Mesendoderm (in vitro differentiated cells): ENCODE data around the gene RHOB.
"Not testable (repeated sequence)": the region's sequence is repeated elsewhere in the genome, so short reads cannot be mapped to it uniquely, and the experiment has no call there.

Source experiments
- DNase-seq: peaks from one replicate; pipeline ENCODE4 v3.0.0; 2013
- H2AK5ac ChIP-seq: 2 replicates; pipeline ENCODE4 v1.6.1; 2013; ENCODE audit warnings: low read length, inconsistent platforms
- H2BK120ac ChIP-seq: 2 replicates; pipeline ENCODE4 v1.6.1; 2013; ENCODE audit warnings: low read depth, mild to moderate bottlenecking, low read length, moderate library complexity, mixed read lengths
- H2BK15ac ChIP-seq: replicated peaks from 2 replicates; pipeline ENCODE4 v1.6.1; 2013; ENCODE audit warnings: low read depth, mild to moderate bottlenecking, moderate library complexity
- H2BK5ac ChIP-seq: 2 replicates; pipeline ENCODE4 v1.6.1; 2013; ENCODE audit warnings: low read length, inconsistent platforms
- H3K18ac ChIP-seq: 2 replicates; pipeline ENCODE4 v1.6.1; 2013; ENCODE audit warnings: mild to moderate bottlenecking, low read length, mixed read lengths
- H3K23ac ChIP-seq: one replicate; pipeline ENCODE4 v1.6.1; 2013; ENCODE audit warnings: low read length
- H3K27ac ChIP-seq: 2 replicates; pipeline ENCODE4 v1.5.1; 2013; ENCODE audit warnings: low read depth, mild to moderate bottlenecking, inconsistent platforms, low read length, moderate library complexity
- H3K27me3 ChIP-seq: 2 replicates; pipeline ENCODE4 v1.6.1; 2013; ENCODE audit warnings: low read length, control low read depth, mild to moderate bottlenecking, inconsistent platforms; ENCODE audit not compliant: insufficient read depth, poor library complexity
- H3K36me3 ChIP-seq: 2 replicates; pipeline ENCODE4 v1.6.1; 2013; ENCODE audit warnings: low read length, inconsistent platforms; ENCODE audit not compliant: control insufficient read depth, insufficient read depth
- H3K4ac ChIP-seq: one replicate; pipeline ENCODE4 v1.6.1; 2013; ENCODE audit warnings: low read depth, mild to moderate bottlenecking, low read length, moderate library complexity
- H3K4me1 ChIP-seq: 2 replicates; pipeline ENCODE4 v1.6.1; 2013; ENCODE audit warnings: low read depth, low read length, inconsistent platforms; ENCODE audit not compliant: control insufficient read depth
- H3K4me2 ChIP-seq: 2 replicates; pipeline ENCODE4 v1.6.1; 2013; ENCODE audit warnings: low read length
- H3K4me3 ChIP-seq: 2 replicates; pipeline ENCODE4 v1.5.1; 2013; ENCODE audit warnings: mild to moderate bottlenecking, low read length
- H3K56ac ChIP-seq: one replicate; pipeline ENCODE4 v1.6.1; 2013; ENCODE audit warnings: low read length
- H3K79me1 ChIP-seq: 2 replicates; pipeline ENCODE4 v1.6.1; 2013; ENCODE audit warnings: low read length, inconsistent platforms
- H3K79me2 ChIP-seq: 2 replicates; pipeline ENCODE4 v1.6.1; 2013; ENCODE audit warnings: mild to moderate bottlenecking, low read length; ENCODE audit not compliant: control insufficient read depth, insufficient read depth
- H3K9ac ChIP-seq: 2 replicates; pipeline ENCODE4 v1.6.1; 2013; ENCODE audit warnings: low read length, inconsistent platforms
- H4K5ac ChIP-seq: one replicate; pipeline ENCODE4 v1.6.1; 2013; ENCODE audit warnings: low read length
- H4K8ac ChIP-seq: one replicate; pipeline ENCODE4 v1.6.1; 2013; ENCODE audit warnings: low read depth, mild to moderate bottlenecking, control low read depth, low read length, moderate library complexity
- WGBS: extraction: QIAGEN DNeasy Blood & Tissue Kit; methylation state at CpG from one replicate; pipeline ENCODE4 v1.1.7; 2013; ENCODE audit warnings: low lambda C conversion rate, missing lambda C conversion rate; ENCODE audit not compliant: insufficient coverage; ENCODE audit errors: extremely low coverage; 5-methylcytosine and 5-hydroxymethylcytosine counted together

Gene RHOB

GRCh38 chr2:20458737-20459484, 12.0 kb downstream of the RHOB start:
- no CpG with 5 or more reads among the region's 5 CpGs for WGBS
- H3K27me3 ChIP-seq, H2BK120ac ChIP-seq, H3K4me2 ChIP-seq, H2BK5ac ChIP-seq, H3K56ac ChIP-seq, DNase-seq, H3K23ac ChIP-seq, H4K5ac ChIP-seq, H3K4ac ChIP-seq, H3K4me3 ChIP-seq, H3K18ac ChIP-seq, H3K9ac ChIP-seq, H3K27ac ChIP-seq, H2AK5ac ChIP-seq, H3K79me2 ChIP-seq, H4K8ac ChIP-seq, H3K4me1 ChIP-seq, H3K36me3 ChIP-seq, H2BK15ac ChIP-seq, H3K79me1 ChIP-seq: not testable (repeated sequence)

- no CpG with 5 or more reads among the region's 4 CpGs for WGBS
- Histone ChIP-seq H3K4me1 (no peaks in the 10 kb centered on the region), H3K23ac (no peak overlapping the region), H3K27me3 (no peaks in the 10 kb centered on the region), H2BK120ac (no peak overlapping the region), H4K5ac (no peak overlapping the region), H3K36me3 (no peaks in the 10 kb centered on the region), H2BK15ac (no peak overlapping the region), H3K18ac (no peak overlapping the region), H3K56ac (no peak overlapping the region), H2AK5ac (no peak overlapping the region), H3K4me2 (no peak overlapping the region), H4K8ac (no peak overlapping the region), H3K4me3 (no peak overlapping the region), H3K4ac (no peak overlapping the region), H3K9ac (no peak overlapping the region), H3K27ac (no peak overlapping the region), H2BK5ac (no peak overlapping the region), H3K79me2 (no peaks in the 10 kb centered on the region), H3K79me1 (no peaks in the 10 kb centered on the region)
- no peak for DNase-seq
These were observed 19.0 kb downstream of the RHOB start for GRCh38 chr2:20465716-20466394.

- H2BK120ac ChIP-seq, result no peak overlapping the region
- DNase-seq, result no peak
- WGBS, result no CpG with 5 or more reads among the region's 11 CpGs
These were observed 21.1 kb downstream of the RHOB start for GRCh38 chr2:20467789-20468548.

GRCh38 chr2:20468549-20469500, 22.0 kb downstream of the RHOB start:
- no CpG with 5 or more reads among the region's 11 CpGs for WGBS
- Histone ChIP-seq H3K79me1 (no peaks in the 10 kb centered on the region), H3K18ac (no peak overlapping the region), H3K27ac (no peak overlapping the region), H3K36me3 (no peaks in the 10 kb centered on the region), H3K56ac (no peak overlapping the region), H3K23ac (no peak overlapping the region), H2BK5ac (no peak overlapping the region), H3K9ac (no peak overlapping the region), H3K4me3 (no peak overlapping the region), H3K4ac (no peak overlapping the region), H3K4me2 (no peak overlapping the region), H3K4me1 (no peaks in the 10 kb centered on the region), H2BK15ac (no peak overlapping the region), H4K5ac (no peak overlapping the region), H2BK120ac (no peak overlapping the region), H2AK5ac (no peak overlapping the region), H3K79me2 (no peaks in the 10 kb centered on the region), H3K27me3 (no peaks in the 10 kb centered on the region), H4K8ac (no peak overlapping the region)
- DNase-seq, result no peak

More at GRCh38 chr2:20467789-20468548, 21.1 kb downstream of the RHOB start:
- H3K36me3 ChIP-seq, result no peaks in the 10 kb centered on the region
- no peaks in the 10 kb centered on the region for H3K27me3 ChIP-seq
- no peak overlapping the region for H3K4me2 ChIP-seq
- no peak overlapping the region for H3K4me3 ChIP-seq
- H3K23ac ChIP-seq, result no peak overlapping the region
- no peak overlapping the region for H3K27ac ChIP-seq
- H3K9ac ChIP-seq, result no peak overlapping the region
- H3K4ac ChIP-seq, result no peak overlapping the region
- H3K79me1 ChIP-seq, result no peaks in the 10 kb centered on the region
- H3K4me1 ChIP-seq, result no peaks in the 10 kb centered on the region
- H4K5ac ChIP-seq, result no peak overlapping the region
- H3K56ac ChIP-seq, result no peak overlapping the region
- no peaks in the 10 kb centered on the region for H3K79me2 ChIP-seq
- no peak overlapping the region for H3K18ac ChIP-seq
- no peak overlapping the region for H2BK5ac ChIP-seq
- H2BK15ac ChIP-seq, result no peak overlapping the region
- no peak overlapping the region for H4K8ac ChIP-seq
- H2AK5ac ChIP-seq, result no peak overlapping the region

GRCh38 chr2:20469595-20469994, 22.7 kb downstream of the RHOB start:
- no peaks in the 10 kb centered on the region for H3K4me1 ChIP-seq
- H3K23ac ChIP-seq, result no peak overlapping the region
- no CpG with 5 or more reads among the region's 8 CpGs for WGBS
- H3K27ac ChIP-seq, result no peak overlapping the region
- no peak overlapping the region for H3K4me2 ChIP-seq
- H3K4me3 ChIP-seq, result no peak overlapping the region
- no peaks in the 10 kb centered on the region for H3K36me3 ChIP-seq
- H4K8ac ChIP-seq, result no peak overlapping the region
- H3K56ac ChIP-seq, result no peak overlapping the region
- DNase-seq, result no peak
- no peak overlapping the region for H2AK5ac ChIP-seq
- H2BK5ac ChIP-seq, result no peak overlapping the region
- H2BK15ac ChIP-seq, result no peak overlapping the region
- no peak overlapping the region for H3K4ac ChIP-seq
- no peak overlapping the region for H4K5ac ChIP-seq
- H2BK120ac ChIP-seq, result no peak overlapping the region
- H3K18ac ChIP-seq, result no peak overlapping the region
- no peak overlapping the region for H3K9ac ChIP-seq
- no peaks in the 10 kb centered on the region for H3K79me2 ChIP-seq
- no peaks in the 10 kb centered on the region for H3K79me1 ChIP-seq
- no peaks in the 10 kb centered on the region for H3K27me3 ChIP-seq
